Fibroblast of gingiva (primary cell): ENCODE data around the gene HID1.
A peak's percentile ranks its signal among the peaks of the same experiment; 100 is the strongest.
"Not testable (repeated sequence)": the region's sequence is repeated elsewhere in the genome, so short reads cannot be mapped to it uniquely, and the experiment has no call there.

Experiments
- DNase-seq: peaks from one replicate; pipeline ENCODE4 v3.0.0-alpha.2; 2011; ENCODE audit warnings: low read depth

Gene HID1

GRCh38 chr17:74972107-74972972, at the start of gene HID1:
Gene HID1 (minus strand): TSS chr17:74972759. CDS start chr17:74972656, 103 bp downstream.
- no peak for DNase-seq

GRCh38 chr17:75020331-75021110, 48.0 kb upstream of the HID1 start:
- no peak for DNase-seq

- no peak for DNase-seq
These were observed 47.2 kb upstream of the HID1 start for GRCh38 chr17:75019710-75020109.

- DNase-seq = no peak
These were observed 46.6 kb upstream of the HID1 start for GRCh38 chr17:75019146-75019545.

- DNase-seq = no peak
These were observed 40.6 kb upstream of the HID1 start for GRCh38 chr17:75013092-75013559.

- DNase-seq = peak; percentile 80
These were observed 40.0 kb upstream of the HID1 start, which contains the start of gene MRPL58 for GRCh38 chr17:75012346-75013091. Gene MRPL58 (plus strand): TSS chr17:75012670. CDS start chr17:75012687, 17 bp downstream.

- DNase-seq = no peak
These were observed 39.5 kb upstream of the HID1 start for GRCh38 chr17:75012096-75012345.

GRCh38 chr17:75011401-75012095, 39.0 kb upstream of the HID1 start:
- DNase-seq = peak; percentile 81

- peak; percentile 19 for DNase-seq
These were observed 38.3 kb upstream of the HID1 start for GRCh38 chr17:75010683-75011400.

- DNase-seq = no peak
These were observed 36.7 kb upstream of the HID1 start for GRCh38 chr17:75009139-75009724.

- no peak for DNase-seq
These were observed 35.8 kb upstream of the HID1 start for GRCh38 chr17:75008373-75008772.

- no peak for DNase-seq
These were observed 34.1 kb upstream of the HID1 start for GRCh38 chr17:75006653-75007052.

- DNase-seq = not testable (repeated sequence)
These were observed 33.5 kb upstream of the HID1 start for GRCh38 chr17:75006084-75006483.

GRCh38 chr17:75005291-75005690, 32.7 kb upstream of the HID1 start:
- no peak for DNase-seq

GRCh38 chr17:75004371-75004770, 31.8 kb upstream of the HID1 start:
- DNase-seq = no peak

GRCh38 chr17:75003957-75004355, 31.4 kb upstream of the HID1 start:
- no peak for DNase-seq

GRCh38 chr17:75003070-75003956, 30.8 kb upstream of the HID1 start:
- no peak for DNase-seq

GRCh38 chr17:75001915-75002843, 29.6 kb upstream of the HID1 start:
- no peak for DNase-seq

- no peak for DNase-seq
These were observed 27.0 kb upstream of the HID1 start for GRCh38 chr17:74999523-74999922.
